ENCODE measurements around the gene RPL23.

The RPL23 gene

DNA sequence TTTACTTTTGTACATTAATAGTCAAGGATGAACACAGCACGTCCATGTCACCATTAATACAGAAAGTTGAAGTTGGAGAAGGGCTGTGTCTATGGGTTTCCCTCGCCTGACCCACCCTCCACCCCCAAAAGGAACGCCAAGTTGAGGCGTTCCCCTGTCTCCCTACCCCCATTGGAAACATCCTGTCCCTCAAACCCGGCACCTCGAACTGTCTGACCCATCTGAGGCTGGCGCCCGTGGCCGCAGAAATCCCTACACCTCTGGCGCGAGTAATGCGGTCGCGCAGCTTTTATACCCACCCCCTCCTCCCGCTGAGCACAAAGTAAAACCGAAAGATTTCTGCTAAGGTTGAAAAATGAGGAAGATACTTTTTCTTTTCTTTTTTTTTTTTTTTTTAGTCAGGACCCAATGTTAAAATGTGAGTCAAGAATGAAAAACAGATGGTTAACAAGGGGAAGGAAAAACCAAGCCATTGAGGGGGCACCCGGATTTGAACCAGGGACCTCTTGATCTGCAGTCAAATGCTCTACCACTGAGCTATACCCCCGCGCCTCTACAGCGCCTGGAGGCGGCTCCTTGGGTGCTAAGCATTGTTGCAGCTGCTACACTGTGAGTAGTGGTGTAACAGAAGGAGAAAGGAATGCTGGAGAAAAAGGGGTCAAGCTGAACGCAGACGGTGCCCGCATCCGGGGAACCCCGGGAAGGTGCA lies 15.4 kb upstream of the RPL23 start:
- DNase-seq (ENCODE audit: low spot score), result peak; percentile 84
- TF ChIP-seq, protein P1, sequence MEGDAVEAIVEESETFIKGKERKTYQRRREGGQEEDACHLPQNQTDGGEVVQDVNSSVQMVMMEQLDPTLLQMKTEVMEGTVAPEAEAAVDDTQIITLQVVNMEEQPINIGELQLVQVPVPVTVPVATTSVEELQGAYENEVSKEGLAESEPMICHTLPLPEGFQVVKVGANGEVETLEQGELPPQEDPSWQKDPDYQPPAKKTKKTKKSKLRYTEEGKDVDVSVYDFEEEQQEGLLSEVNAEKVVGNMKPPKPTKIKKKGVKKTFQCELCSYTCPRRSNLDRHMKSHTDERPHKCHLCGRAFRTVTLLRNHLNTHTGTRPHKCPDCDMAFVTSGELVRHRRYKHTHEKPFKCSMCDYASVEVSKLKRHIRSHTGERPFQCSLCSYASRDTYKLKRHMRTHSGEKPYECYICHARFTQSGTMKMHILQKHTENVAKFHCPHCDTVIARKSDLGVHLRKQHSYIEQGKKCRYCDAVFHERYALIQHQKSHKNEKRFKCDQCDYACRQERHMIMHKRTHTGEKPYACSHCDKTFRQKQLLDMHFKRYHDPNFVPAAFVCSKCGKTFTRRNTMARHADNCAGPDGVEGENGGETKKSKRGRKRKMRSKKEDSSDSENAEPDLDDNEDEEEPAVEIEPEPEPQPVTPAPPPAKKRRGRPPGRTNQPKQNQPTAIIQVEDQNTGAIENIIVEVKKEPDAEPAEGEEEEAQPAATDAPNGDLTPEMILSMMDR (IDR thresholded peaks at IDR 0.05; ENCODE audit: extremely low read depth, insufficient read depth, missing control alignments), result peak; percentile 50
- in situ Hi-C loops (cut with MboI; ENCODE audit: low pct_unique_long_range_greater_than_20kb, low sequenced_read_pairs, unreplicated experiment), result no loop called here

DNA sequence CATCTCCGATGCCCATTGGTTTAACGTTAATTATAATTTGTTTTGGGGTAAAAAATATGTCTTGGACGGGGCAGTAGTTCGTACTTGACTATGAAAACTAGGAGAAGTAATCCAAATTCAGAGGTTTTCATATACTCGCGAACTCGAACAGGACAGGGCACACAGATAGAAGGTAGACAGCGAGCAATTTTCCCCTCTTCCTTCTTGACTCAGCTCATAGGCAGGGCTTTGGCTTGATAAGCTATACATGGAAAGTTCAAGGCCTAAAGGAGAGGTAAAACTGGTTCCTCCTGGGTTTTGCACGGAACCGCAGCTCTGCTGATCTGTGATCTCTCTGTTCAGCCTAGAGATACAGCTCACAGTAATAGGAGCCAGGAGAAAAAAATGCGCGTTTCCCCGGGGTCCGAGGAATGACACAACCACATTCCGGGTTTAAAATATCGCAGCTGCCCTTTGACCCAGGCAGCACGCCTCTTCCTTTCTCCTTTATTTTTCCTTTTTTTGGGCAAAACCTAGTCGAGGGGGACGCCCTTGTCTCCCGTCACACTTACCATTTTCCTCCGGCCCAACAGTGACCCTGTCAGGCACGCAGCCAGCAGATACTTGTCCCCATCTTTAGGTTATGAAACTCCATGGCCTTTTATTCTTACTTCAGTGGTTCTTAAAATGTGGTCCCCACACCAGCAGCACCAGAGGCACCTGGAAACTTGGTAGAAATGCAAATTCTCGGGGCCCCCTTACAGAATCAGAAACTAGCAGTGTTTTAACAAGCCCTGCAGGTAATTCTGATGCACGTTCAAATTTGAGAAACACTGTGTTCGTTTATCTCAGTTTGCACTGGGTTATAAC lies 14.7 kb upstream of the RPL23 start:
- peak; percentile 54 for DNase-seq (ENCODE audit: low spot score)
- TF ChIP-seq, protein P1 (IDR thresholded peaks at IDR 0.05; ENCODE audit: extremely low read depth, insufficient read depth, missing control alignments), result no peak

GRCh38 chr17:38867179-38867967 lies 13.9 kb upstream of the RPL23 start:
- DNase-seq (ENCODE audit: low spot score), result no peak
- in situ Hi-C loops (cut with MboI; ENCODE audit: low pct_unique_long_range_greater_than_20kb, low sequenced_read_pairs, unreplicated experiment), result no loop called here
- TF ChIP-seq, protein P1 (IDR thresholded peaks at IDR 0.05; ENCODE audit: extremely low read depth, insufficient read depth, missing control alignments), result peak; percentile 16

More for the DNA sequence above, 14.7 kb upstream of the RPL23 start:
- in situ Hi-C loops (cut with MboI; ENCODE audit: low pct_unique_long_range_greater_than_20kb, low sequenced_read_pairs, unreplicated experiment), result no loop called here

GRCh38 chr17:38864636-38865398 lies 11.3 kb upstream of the RPL23 start:
- in situ Hi-C loops (cut with MboI; ENCODE audit: low pct_unique_long_range_greater_than_20kb, low sequenced_read_pairs, unreplicated experiment), result no loop called here
- TF ChIP-seq, protein P1 (IDR thresholded peaks at IDR 0.05; ENCODE audit: extremely low read depth, insufficient read depth, missing control alignments), result no peak
- no peak for DNase-seq (ENCODE audit: low spot score)

DNA sequence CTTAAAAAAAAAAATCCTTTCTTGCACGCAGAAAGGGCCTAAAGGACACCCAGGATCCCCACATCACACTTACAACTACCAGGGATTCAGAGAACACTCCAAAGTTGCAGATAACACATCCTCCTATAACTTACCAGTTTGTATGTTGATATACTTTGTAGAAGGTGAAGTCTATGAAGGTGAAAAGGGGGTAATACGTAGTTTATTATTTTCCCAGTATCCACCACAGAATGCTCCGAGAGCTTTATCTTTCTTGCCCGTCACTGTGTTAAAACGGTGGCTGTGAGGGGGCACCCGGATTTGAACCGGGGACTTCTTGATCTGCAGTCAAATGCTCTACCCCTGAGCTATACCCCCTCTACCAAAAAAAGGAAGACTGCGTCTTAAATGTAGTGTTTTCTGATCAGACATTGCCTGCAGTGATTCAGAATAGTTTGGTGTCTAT lies 7.9 kb upstream of the RPL23 start:
- in situ Hi-C loops (cut with MboI; ENCODE audit: low pct_unique_long_range_greater_than_20kb, low sequenced_read_pairs, unreplicated experiment), result no loop called here
- TF ChIP-seq, protein P1 (IDR thresholded peaks at IDR 0.05; ENCODE audit: extremely low read depth, insufficient read depth, missing control alignments), result no peak
- DNase-seq (ENCODE audit: low spot score), result peak; percentile 9

Data from GM13977 (cell line).